Stomach (tissue), 4 donors: ENCODE results near the gene PSMD9.

Experiments
- CTCF ChIP-seq, 7 experiments: fragments of 450-650 bp in 4 of 7; fragments of 200-600 bp in 3 of 7; sonication (generic) in 3 of 7; IDR thresholded peaks; one replicate each; pipeline ENCODE4 v1.5.1; 2016 to 2019; ENCODE audit warnings: antibody characterized with exemption in 7 of 7, control low read depth in 2 of 7, mild to moderate bottlenecking in 1 of 7
- EP300 ChIP-seq: sonication (generic); formaldehyde crosslinking; IDR thresholded peaks from one replicate; pipeline ENCODE4 v1.6.1; 2017; ENCODE audit warnings: antibody characterized with exemption

- TF ChIP-seq CTCF (IDR thresholded peaks at IDR 0.05) (no peak), EP300 (no peak)
Measured at GRCh38 chr12:121921066-121921465, 32.5 kb downstream of the PSMD9 start.
